Hepatocyte (in vitro differentiated cells): ENCODE data around the gene GOLGA8J. TPM values are rescaled to one million over a fixed set of nuclear protein-coding genes. Genes with fewer than 3 reads are reported as not detected.
"Not testable (repeated sequence)": the region's sequence is repeated elsewhere in the genome, so short reads cannot be mapped to it uniquely, and the experiment has no call there.

Experiments used
- DNase-seq: peaks from one replicate; pipeline ENCODE4 v3.0.0-alpha.2; 2016; ENCODE audit warnings: low spot score
- H2AFZ ChIP-seq: fragments of 200-600 bp; sonication (generic); 2 replicates; pipeline ENCODE4 v1.6.0; 2016; ENCODE audit warnings: antibody characterized with exemption, mild to moderate bottlenecking
- H3K27ac ChIP-seq: fragments of 200-600 bp; sonication (generic); 2 replicates; pipeline ENCODE4 v1.5.1; 2016; ENCODE audit warnings: mild to moderate bottlenecking
- H3K27me3 ChIP-seq: fragments of 200-600 bp; sonication (generic); 2 replicates; pipeline ENCODE4 v1.6.1; 2016
- H3K36me3 ChIP-seq: fragments of 200-600 bp; sonication (generic); replicated peaks from 2 replicates; pipeline ENCODE4 v1.5.1; 2016; ENCODE audit warnings: low read depth; ENCODE audit not compliant: insufficient read depth
- H3K4me1 ChIP-seq: fragments of 200-600 bp; sonication (generic); 2 replicates; pipeline ENCODE4 v1.5.1; 2016; ENCODE audit warnings: mild to moderate bottlenecking, moderate library complexity; ENCODE audit not compliant: insufficient read depth
- H3K4me2 ChIP-seq: fragments of 200-600 bp; sonication (generic); 2 replicates; pipeline ENCODE4 v1.6.0; 2016
- H3K4me3 ChIP-seq: fragments of 200-600 bp; sonication (generic); 2 replicates; pipeline ENCODE4 v1.5.1; 2016; ENCODE audit warnings: mild to moderate bottlenecking
- H3K79me2 ChIP-seq: fragments of 200-600 bp; sonication (generic); 2 replicates; pipeline ENCODE4 v1.6.0; 2017; ENCODE audit warnings: mild to moderate bottlenecking
- H3K9me2 ChIP-seq: fragments of 200-600 bp; sonication (generic); replicated peaks from 2 replicates; pipeline ENCODE4 v1.6.0; 2017; ENCODE audit warnings: mild to moderate bottlenecking; ENCODE audit not compliant: insufficient read depth
- H3K9me3 ChIP-seq: fragments of 200-600 bp; sonication (generic); 2 replicates; pipeline ENCODE4 v1.5.1; 2016; ENCODE audit warnings: low read depth, mild to moderate bottlenecking
- H4K20me1 ChIP-seq: fragments of 200-600 bp; sonication (generic); 2 replicates; pipeline ENCODE4 v1.6.0; 2016; ENCODE audit warnings: mild to moderate bottlenecking; ENCODE audit not compliant: insufficient read depth, poor library complexity, severe bottlenecking
- CTCF ChIP-seq: fragments of 200-600 bp; sonication (generic); IDR thresholded peaks from 2 replicates; pipeline ENCODE4 v1.5.1; 2016; ENCODE audit warnings: antibody characterized with exemption, mild to moderate bottlenecking; ENCODE audit not compliant: poor library complexity
- EZH2 ChIP-seq: fragments of 200-600 bp; sonication (generic); IDR thresholded peaks from 2 replicates; pipeline ENCODE4 v1.6.1; 2016; ENCODE audit warnings: antibody characterized with exemption, mild to moderate bottlenecking, borderline replicate concordance
- EZH2phosphoT487 ChIP-seq: fragments of 200-600 bp; sonication (generic); IDR thresholded peaks from one replicate; pipeline ENCODE4 v1.6.1; 2018; ENCODE audit warnings: antibody characterized with exemption, mild to moderate bottlenecking, low read depth, moderate library complexity; ENCODE audit not compliant: unreplicated experiment, severe bottlenecking
- WGBS: methylation state at CpG from one replicate; pipeline ENCODE4 v1.1.6; 2016; ENCODE audit warnings: low lambda C conversion rate; ENCODE audit errors: missing lambda C conversion rate; 5-methylcytosine and 5-hydroxymethylcytosine counted together
- polyA plus RNA-seq: library from polyadenylated mRNA; unstranded; fragments of >200 nt; fragmentation: Nextera tagmentation; extraction: Ambion mirVana; gene quantifications from 2 replicates; pipeline ENCODE4 v1.2.1, GENCODE V29; 2016
- total RNA-seq: library from RNA; depleted of rRNA; stranded (reverse); fragments of >200 nt; gene quantifications from 2 replicates; pipeline ENCODE4 v1.2.3, GENCODE V29; 2014

Gene GOLGA8J
- total and polyA plus RNA-seq, 2 experiments from 2014 or later = 0.13 TPM; not detected in 1

DNA sequence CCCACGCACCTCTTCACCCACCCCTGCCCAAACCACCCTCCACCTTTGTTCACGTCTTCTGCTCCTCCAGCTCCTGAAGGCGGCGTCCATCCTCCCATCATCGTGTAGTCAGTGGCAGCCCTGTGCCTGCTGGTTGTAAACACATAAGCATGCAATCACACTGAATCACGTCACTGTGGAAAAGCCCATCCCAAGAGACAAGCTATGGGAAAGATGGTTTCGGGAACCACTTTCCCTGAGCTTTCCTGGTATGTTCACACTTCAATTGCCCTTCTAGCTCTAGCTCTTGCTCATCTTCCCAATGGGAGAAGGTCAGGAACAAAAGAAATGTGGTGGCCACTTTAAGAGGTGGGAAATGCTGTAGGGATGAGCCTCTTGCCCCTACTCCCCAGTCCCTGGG lies 14.4 kb upstream of the GOLGA8J start:
- Histone ChIP-seq H3K27ac (no peak overlapping the region), H4K20me1 (no peaks in the 10 kb centered on the region), H3K27me3 (no peaks in the 10 kb centered on the region), H3K9me2 (no peaks in the 10 kb centered on the region), H3K9me3 (no peaks in the 10 kb centered on the region), H3K4me2 (no peak overlapping the region), H3K79me2 (no peaks in the 10 kb centered on the region), H3K36me3 (no peaks in the 10 kb centered on the region), H2AFZ (no peak overlapping the region), H3K4me1 (peaks cover 25% of the 10 kb centered on the region), H3K4me3 (no peak overlapping the region)
- DNase-seq = no peak
- TF ChIP-seq EZH2phosphoT487 (no peak), EZH2 (no peak), CTCF (no peak)
- WGBS = 93% methylated on average over 7 of the region's 7 CpGs

DNA sequence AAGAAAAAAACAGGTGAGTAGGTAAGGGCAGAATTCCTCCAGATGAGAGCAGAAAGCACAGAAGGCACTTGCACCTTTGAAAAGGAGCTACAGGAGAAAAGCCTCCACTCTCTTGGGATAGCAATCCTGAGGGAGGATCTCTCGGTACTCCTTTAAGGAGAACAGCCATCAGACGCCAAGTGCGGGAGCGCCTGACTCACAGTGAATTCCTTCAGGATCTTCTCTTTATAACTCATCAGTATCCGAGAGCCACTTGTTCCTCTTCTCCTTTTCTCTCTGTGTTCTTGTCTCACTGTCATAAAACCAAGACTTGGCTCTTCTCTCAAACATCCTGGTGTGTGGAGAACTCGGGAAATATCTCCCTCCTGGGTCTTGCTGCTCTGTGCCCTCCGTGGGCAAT lies 10.1 kb upstream of the GOLGA8J start:
- no peaks in the 10 kb centered on the region for H4K20me1 ChIP-seq
- H3K9me2 ChIP-seq = no peaks in the 10 kb centered on the region
- no peaks in the 10 kb centered on the region for H3K9me3 ChIP-seq
- H3K27me3 ChIP-seq = no peaks in the 10 kb centered on the region
- TF ChIP-seq EZH2 (no peak), CTCF (no peak), EZH2phosphoT487 (no peak)
- DNase-seq = no peak
- H3K36me3 ChIP-seq = no peaks in the 10 kb centered on the region
- 75% methylated on average over 7 of the region's 7 CpGs for WGBS
- no peaks in the 10 kb centered on the region for H3K4me1 ChIP-seq
- H3K4me2 ChIP-seq = no peak overlapping the region
- H3K27ac ChIP-seq = no peak overlapping the region
- H2AFZ ChIP-seq = no peak overlapping the region
- H3K4me3 ChIP-seq = no peak overlapping the region
- no peaks in the 10 kb centered on the region for H3K79me2 ChIP-seq

DNA sequence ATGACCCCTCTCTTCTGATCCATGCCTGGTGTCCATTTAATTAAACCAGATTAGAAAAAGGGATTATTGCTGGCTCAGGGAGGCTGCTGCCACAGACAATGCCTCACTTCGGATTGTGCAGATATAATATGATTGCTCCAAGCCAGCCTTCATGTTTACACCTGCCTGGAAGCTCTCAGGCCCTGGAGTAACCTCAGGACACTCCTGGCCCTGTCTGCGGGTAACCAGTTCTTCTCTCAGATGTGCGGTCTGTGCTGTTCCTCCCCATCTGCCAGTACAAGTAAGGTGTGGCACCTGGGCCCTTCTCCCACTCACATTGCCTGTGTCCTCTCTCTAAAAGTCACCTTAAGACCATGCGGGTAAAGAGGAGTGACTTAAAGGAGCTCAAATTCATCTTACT lies 8.8 kb upstream of the GOLGA8J start:
- Histone ChIP-seq H3K27me3 (no peaks in the 10 kb centered on the region), H2AFZ (no peak overlapping the region), H3K36me3 (no peaks in the 10 kb centered on the region), H3K4me1 (no peaks in the 10 kb centered on the region), H3K4me3 (no peak overlapping the region), H3K79me2 (no peaks in the 10 kb centered on the region), H3K4me2 (no peak overlapping the region), H3K9me2 (no peaks in the 10 kb centered on the region), H4K20me1 (no peaks in the 10 kb centered on the region), H3K9me3 (no peaks in the 10 kb centered on the region), H3K27ac (no peak overlapping the region)
- WGBS = 83% methylated on average over 4 of the region's 4 CpGs
- no peak for TF ChIP-seq EZH2
- TF ChIP-seq EZH2phosphoT487 = no peak
- no peak for TF ChIP-seq CTCF
- DNase-seq = no peak

DNA sequence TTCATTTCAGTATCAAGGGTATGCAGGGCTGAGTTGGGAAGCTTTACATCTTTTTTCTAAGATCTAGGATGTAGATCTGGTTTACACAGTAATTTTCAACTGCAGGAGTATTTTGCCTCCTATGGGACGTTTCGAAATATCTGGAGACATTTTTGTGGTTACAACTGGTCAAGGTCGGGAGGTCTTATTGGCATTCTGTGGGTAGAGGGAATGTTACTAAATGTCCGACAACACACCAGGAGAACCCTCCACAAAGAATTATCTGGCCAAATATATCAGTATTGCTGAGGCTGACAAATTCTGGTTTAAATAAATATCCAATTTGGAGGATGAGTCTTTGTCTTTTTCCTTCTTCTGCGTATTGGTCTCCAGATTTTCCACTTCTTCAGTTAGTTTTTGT lies 1.9 kb upstream of the GOLGA8J start:
- H3K36me3 ChIP-seq, H3K4me3 ChIP-seq, H2AFZ ChIP-seq, H3K27ac ChIP-seq, H3K27me3 ChIP-seq, H3K79me2 ChIP-seq, H3K9me3 ChIP-seq, H3K9me2 ChIP-seq, H3K4me2 ChIP-seq, H3K4me1 ChIP-seq, DNase-seq, H4K20me1 ChIP-seq: not testable (repeated sequence)
- 69% methylated on average over 5 of the region's 5 CpGs for WGBS

DNA sequence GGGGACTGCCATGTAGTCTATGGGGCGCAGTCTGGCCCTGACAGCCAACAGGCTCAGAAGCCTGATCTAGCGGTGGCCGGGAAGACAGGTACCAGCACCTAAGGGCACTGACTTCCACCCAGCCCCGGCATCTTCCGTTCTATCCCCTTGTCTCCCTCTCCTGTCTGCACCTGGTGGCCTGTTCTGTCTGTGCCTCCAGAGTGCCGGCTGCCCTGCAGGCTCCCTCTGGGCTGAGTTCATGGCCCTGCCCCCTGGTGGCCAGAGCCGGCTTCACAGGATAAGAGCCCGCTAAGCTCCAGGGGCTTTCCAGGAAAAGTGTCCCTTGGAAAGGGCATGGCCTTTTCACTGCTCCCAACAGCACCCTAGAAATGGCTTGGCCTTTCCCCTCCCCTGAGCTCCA lies 15.1 kb downstream of the GOLGA8J start:
- H3K27me3 ChIP-seq, H3K4me2 ChIP-seq, H3K4me1 ChIP-seq, H3K9me3 ChIP-seq, H3K4me3 ChIP-seq, H2AFZ ChIP-seq, H3K9me2 ChIP-seq, H3K79me2 ChIP-seq, H4K20me1 ChIP-seq, DNase-seq, H3K36me3 ChIP-seq, H3K27ac ChIP-seq: not testable (repeated sequence)
- WGBS = no CpG with 5 or more reads among the region's 8 CpGs

DNA sequence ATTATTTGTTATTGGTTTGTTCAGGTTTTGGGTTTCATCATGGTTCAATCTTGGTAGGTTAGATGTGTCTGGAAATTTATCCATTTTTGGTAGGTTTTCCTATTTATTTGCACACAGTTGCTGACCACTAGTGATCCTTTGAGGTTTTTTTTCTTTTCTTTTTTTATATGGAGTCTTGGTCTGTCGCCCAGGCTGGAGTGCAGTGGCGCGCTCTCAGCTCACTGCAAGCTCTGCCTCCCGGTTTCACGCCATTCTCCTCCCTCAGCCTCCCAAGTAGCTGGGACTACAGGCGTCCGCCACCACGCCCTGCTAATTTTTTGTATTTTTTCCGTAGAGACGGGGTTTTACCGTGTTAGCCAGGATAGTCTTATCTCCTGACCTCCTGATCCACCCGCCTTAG lies 20.1 kb downstream of the GOLGA8J start:
- H3K9me3 ChIP-seq, H3K4me2 ChIP-seq, H3K9me2 ChIP-seq, H4K20me1 ChIP-seq, H3K4me1 ChIP-seq, H3K4me3 ChIP-seq, DNase-seq, H2AFZ ChIP-seq, H3K27me3 ChIP-seq, H3K79me2 ChIP-seq, H3K27ac ChIP-seq, H3K36me3 ChIP-seq: not testable (repeated sequence)
- no CpG with 5 or more reads among the region's 12 CpGs for WGBS
